HG03558 (cell line): Measurements from ENCODE around the gene DDX23.

Experiments used
- ATAC-seq: cut with Tn5 transposase; IDR thresholded peaks from one replicate; pipeline ENCODE4 v1.9.1; 2021; ENCODE audit warnings: moderate number of reproducible peaks; ENCODE audit not compliant: unreplicated experiment; ENCODE audit errors: extremely low read depth

Gene DDX23

DNA sequence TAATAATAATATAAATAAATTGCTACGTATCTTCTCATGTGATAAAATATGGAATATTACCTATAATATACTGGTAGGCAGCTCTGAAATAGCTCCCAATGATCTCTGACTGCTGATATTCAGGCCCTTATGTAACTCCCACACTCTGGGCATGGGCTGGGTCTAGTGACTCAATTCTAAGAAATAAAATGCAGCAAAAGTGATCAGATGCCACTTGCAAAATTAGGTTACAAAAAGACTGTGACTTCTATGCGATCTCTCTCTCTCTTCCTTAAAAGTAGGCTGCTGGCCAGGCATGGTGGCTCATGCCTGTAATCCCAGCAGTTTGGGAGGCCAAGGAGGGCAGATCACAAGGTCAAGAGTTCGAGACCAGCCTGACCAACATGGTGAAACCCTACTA is 44.0 kb downstream of the DDX23 start:
- no peak for ATAC-seq

DNA sequence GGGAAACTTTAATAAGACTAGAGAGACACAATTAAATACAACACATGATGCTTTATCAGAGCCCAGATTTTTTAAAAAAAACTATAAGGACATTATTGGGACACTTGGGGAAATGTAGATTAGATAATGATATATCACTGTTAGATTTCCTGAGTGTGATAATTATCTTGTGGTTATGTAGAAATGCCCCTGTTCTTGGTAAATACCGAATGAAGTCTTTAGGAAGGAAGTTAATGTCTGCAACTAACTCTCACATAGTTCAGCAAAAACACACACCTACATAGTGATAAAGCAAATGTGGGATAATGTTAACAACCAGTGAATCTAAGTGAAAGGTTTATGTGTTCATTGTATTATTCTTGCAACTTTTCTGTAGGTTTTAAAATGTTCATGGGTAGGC is 48.3 kb downstream of the DDX23 start:
- ATAC-seq = no peak

DNA sequence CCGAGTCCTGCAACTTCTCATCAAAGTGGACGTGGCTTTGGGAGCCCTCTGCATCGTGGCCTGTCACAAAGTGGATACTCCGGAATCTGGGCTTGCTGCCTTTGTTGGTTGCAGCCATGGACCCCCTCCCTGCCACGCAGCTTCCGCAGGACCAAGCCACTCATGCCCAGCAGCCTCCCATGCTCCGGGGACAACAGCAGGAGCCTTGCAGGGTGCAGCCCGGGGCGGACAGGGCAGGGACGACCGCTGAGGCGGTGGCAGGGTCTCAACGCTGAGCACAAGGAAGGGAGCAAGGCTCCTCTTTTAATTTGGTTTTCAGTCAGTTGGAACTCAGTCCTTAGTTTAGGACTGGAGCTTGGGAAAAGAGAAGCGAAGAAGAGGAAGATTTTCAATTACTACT is 51.0 kb downstream of the DDX23 start:
- ATAC-seq = no peak

DNA sequence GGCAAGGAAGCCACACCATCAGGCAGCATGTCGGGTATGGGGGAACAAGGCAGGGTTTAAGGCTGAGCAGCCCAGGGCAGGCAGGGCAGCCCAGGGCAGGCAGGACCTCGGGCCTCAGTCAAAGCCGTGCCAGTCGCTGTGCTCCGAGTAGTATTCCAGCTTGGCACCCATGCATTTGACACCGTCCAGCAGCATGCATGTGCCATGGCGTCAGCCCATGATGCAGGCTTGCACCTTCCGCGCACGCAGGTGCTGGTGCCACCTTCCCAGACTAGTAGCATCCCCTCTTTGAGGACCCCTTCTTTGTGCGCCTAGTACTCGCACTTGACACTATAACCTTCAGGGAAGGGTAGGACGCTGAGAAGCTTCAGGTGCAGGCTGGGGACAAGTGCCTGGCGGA is 51.5 kb downstream of the DDX23 start:
- ATAC-seq = no peak

DNA sequence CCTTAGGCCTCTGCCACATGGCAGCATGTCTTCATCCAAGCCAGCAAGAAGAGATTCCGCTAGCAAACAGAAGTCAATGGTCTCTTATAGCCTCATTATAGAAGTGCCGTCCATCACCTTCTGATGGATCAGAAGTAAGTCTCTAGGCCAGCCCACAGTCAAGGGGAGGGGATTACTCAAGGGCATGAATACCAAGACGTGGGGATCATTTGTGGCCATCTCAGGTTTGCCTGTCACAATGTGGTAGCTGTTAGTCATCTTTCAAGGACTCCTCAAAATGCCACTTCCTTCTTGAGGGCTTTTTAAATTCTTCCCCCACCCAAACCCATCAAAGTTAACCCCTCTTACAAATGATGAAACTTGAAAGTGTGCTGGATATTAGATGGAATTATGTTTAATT is 55.0 kb downstream of the DDX23 start:
- ATAC-seq = no peak

DNA sequence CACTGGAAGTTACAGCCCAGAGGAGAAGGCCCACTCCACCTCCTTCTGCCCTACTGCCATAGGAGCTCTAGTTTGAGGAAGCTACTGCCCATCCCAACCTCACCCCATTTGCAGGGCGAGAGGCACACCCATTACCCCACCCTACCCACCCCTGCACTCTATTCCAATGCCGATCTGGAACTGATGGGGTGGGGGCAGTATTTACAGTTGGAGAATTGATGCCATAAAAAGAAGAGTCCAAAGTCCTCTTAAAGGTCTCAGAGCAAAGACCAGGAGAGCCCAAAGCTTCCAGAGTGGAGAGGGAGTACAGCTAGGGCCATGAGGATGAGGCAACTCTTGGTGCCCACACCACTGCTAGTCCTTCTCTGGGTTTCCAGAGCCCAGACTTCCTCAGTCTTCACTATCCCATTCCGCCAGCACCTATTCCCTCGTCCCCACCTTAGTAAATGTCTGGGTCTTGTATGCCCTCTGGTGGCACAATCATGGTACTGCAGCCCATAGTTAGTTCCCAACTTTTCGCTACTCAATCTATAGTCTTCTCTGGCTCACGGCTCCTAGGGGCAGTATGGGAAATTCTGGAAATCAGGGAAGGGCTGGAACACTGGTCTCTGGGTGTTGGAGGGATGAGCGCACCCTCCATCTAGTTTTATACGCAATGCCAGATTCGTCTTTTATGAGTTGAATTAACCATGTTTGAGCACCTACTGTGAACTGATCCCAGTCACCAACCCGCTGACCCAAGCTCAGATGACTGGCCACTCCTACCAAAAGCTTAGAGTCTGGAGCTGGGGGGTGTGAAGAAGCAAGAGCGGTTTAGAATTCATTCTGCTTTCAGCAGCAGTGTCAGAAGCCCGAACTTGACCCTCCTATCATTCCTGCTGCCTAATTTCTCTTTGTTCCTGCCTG is 56.2 kb downstream of the DDX23 start:
- no peak for ATAC-seq

DNA sequence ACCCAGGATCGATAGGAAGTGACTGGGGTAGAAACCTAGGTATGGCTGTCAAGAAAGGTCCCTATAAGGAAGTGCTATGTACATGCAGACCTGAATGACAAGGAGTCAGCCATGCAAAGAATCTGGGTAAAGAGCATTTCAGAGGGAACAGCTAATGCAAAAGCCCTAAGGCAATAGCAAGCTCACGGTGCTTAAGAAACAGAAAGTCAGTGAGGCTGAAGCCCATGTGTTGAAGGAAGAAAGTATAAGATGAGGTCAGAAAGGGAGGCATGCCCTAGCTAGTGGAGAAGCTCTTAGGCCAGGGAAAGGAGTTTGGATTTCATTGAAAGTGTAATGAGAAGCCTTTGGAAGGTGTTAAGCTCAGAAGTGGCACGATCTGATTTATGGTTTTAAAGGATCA is 57.1 kb downstream of the DDX23 start:
- no peak for ATAC-seq

DNA sequence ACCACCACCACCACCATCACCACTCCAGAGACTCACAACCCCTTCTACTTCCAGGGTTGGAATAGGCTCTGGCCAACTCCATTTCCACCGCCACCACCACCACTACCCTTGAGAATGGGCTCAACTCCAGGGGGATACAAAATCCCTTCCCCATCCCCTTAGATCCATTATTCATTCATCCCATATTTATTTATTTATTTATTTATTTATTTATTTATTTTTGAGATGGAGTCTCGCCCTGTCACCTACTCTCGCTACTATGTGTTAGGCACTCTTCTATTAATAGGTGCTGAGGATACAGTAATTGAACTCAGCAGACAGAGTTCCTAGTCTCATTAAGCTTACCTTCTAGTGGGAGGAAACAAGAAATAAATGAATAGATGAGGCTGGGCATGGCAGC is 58.3 kb downstream of the DDX23 start:
- no peak for ATAC-seq

DNA sequence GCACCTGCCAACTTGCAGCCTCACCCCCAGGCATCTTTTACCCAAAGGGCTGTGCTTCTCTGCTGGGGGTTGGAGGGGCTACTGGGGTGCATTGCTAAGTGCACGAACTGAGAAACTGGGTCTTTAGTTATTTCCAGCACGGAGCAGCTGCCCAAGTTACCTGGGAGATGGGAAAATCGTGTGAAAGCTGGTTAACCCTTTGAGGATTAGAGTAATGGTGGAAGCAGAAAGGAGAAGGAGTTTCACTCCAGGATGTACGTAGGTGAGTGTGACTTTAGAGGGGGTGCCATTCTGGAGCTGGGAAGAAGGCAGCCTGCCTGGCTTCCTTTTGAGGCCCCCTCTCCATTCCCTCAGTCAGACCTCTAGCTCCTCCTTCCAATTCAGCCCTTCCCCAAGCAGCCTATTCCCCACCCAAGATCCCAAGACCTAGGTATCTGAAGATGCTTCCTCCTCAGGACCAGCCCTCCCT is 62.1 kb downstream of the DDX23 start:
- no peak for ATAC-seq

DNA sequence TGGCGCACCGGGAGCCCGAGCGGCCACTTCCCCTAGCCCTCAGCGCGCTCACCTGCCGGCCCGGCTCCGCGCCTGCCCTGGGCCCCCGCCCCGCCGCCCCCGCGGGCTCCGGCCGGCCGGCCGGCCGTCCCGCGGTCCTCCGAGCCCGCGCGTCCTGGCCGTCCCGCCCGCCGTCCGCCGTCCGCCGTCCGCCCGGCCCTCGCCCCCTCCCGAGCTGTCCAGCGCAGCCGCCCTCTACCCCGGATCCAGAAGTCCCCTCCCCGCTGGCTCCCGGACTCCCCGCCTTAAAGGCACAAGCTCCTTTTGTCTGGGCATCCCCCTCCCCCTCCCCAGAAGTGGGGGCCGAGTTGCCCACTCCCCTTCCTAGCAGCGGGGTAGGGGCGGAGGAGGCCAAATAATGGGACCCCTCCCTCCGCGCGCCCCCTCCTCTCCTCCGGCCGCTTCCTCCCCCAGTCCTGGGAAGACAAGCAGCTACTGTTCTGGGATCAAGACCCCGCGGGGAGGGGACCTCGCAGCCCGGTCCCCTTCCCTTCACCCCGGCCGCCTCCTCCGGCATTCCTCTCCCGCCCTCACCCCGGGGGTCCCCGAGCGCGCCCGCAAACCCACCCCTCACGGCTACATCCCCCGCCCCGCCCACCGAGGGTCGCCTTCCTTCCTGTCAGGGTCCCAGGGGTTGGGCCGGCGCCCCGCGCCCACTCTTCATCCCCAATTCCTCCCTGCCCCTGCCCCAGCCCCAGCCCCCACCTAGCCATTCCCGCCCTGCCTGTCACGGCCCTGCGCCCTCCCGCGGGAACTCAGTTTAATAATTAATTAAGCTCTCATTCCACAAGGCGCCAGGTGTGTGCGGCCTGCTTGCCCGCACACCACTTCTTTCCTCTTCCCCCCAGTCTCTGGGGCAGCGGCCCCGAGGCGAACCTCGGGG is 62.8 kb downstream of the DDX23 start, which contains the start of gene ADCY6:
TSS of gene ADCY6 (minus strand) at position 236 of the 922 bp plus-strand sequence. CDS start 5,655 bp downstream, outside the sequence.
- no peak for ATAC-seq

DNA sequence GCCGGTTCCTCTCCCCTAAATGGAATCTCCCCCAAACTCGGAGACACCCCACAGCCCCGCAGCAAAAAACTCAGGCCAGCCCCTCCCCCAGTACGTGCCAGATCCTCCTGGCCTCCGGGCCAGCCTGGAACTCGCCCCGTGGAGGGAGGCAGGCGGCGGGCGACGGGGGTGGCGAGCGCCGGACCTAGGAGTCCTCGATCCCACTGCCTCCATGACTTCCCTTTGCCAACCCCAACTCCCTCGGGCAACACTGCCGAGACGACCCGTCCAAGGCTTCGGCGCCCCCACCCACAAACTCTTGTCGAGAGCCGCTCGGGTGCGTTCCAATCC is 63.5 kb downstream of the DDX23 start:
- ATAC-seq = no peak

DNA sequence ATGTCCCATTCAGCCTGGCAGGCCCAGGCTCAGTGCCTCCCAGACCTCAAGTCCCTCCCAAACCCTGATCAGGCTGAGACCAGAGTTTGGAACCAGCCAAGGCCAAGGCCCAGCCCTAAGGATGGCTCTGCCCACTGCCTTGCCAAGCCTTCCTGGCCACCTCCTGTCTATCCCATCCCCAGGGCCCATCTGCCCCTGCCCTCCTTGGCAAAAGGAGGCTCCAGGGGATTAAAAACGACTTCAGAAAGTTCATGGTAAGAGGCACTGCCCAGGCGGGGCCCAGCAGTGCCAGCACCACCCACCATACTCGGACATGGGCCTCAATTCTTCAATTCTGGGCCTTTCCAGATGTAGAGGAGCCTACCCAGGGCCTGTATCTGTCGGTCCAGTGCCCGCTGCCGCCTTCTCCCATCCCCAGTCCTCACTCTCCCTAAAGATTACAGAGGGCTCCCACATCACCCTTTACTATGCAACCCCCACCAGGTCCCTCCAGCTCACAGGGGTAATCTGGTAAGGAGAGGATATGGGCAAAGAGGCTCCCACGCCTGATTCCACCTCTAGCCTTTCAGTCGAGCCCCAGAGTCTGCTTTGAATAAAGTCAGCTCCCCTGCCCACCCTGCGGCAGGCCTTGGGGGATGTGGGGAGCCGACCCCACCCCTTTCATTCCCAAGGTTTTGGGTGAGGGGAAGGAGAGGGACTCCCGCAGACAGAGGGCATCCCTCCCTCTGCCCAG is 64.0 kb downstream of the DDX23 start:
- no peak for ATAC-seq

DNA sequence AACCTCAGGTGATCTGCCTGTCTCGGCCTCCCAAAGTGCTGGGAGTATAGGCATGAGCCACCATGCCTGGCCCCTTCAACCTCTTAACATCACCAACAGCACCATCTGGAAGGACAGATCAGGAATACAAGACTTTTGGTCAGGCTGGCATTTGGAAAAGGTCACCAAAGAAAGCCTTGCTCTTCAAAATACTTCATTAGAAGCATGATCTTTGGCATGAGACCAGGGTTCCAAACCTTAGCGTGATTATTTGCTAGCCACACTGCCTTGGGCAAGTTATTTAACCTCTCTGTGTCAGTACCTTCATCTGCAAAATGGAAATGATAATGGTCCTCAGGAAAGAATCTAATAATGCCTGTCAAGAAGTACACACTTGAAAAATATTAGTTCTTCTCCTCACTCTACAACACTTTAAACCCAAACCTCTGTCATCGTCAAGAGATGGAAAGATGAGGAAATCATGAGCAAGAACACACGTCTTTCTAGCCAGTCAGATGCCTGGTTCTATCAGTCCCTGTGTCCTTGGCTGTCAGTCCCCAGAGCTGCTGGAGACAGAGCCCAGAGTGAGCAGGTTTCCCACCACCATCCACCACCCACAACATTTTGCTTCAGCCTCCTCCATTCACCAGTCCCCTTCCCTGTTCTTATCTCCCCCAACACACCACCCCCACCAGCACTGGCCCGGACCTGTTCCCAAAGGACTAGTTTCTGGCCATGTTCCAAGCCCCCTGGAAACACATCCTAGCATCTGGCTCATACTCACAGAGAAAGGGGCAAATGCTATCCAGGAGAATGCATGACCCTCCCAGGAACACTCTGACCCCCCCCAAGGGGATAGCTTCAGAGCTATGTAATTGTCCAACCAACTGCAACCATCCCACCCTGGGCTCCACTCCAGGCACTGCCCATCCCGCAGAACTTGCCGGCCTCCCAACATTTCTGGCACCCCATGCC is 65.1 kb downstream of the DDX23 start:
- no peak for ATAC-seq

DNA sequence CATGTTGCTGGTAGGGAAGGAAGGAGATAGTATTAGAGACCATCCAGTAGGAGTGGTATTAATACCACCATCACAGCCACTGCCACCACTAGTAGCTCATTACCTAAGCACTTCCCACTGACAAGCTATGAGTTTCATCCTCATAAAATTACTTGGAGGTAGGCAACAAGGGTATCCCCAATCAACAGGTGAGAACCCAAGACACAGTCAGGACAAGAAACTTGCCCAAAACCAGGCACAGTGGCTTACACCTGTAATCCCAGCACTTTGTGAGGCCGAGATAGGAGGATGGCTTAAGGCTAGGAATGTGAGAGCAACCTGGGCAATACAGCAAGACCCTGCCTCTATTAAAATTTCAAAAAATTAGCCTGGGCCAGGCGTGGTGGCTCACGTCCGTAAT is 68.5 kb downstream of the DDX23 start:
- no peak for ATAC-seq

DNA sequence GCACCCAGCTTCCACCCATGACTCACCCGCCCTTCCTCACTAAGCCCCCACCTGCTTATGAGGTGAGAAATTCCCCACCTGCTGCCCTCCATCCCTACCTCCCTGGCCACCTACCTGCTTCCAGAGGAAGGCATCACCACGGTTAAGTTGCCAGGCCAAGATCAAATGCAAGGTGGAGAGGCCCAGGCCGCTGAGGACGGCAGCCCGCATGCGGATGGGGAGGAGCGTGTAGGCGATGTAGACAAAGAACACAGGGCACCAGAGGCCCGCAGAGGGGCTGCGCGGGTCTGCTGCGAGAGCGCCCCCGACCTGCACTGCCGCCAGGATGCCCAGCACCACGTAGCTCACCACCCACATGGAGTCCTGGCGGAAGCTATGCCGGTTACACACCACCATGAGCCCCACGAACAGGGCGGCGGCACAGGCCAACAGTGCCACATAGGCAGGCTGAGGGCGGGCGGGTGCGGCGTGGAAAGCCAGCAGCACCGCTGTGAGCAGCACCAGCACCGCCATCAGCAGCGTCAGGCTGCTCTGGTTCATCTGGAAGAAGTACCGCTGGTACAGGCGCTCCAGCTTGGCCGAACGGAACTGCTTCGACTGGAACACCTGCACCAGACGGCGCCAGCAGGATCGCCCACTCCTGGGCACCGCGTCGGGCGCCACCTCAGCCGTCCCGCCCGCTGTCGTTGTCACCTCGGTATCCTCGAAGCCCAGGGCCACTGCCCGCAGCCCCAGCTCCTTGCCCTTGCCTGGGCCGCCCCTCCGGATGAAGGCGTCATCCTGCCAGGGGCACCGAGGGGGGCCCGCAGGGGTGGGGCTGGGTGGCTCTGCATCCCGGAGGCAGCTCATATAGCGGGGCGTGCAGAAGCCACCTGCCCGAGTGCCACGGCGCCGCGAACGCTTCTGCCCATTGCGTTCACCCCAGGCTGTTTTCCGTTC is 69.2 kb downstream of the DDX23 start:
- ATAC-seq = no peak

DNA sequence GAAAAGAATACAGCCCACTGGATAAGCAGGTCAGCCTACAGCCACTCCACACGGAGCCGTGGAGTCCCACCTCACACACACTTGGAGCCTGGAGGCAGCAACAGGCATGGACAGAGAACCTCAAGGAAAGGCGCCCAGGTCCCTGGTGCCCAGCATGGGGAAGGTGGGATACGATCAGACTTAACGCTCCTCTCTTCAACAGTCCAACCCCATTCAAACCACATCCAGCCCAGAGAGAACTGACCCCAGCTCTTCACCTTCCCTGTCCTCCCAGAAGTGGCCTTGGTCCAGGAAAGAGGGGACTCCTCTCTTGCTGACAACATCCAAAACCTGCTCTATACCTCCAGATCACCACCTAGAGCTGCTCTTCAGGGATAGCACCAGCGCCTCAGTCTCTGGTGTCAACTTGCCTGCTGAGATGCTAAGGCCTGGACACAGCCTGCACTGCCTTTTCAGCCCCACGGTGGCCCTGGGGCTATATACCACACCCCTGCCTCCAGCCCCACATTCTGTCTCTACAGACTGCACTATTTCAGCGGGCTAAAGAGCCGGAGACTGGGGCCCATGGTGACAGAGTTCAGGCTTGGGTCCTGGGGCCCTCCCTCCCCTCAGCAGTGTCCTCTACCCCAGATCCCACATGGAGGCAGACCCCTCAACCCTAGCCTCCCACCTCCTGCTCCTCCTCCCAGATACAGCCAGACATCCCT is 70.1 kb downstream of the DDX23 start:
- no peak for ATAC-seq

DNA sequence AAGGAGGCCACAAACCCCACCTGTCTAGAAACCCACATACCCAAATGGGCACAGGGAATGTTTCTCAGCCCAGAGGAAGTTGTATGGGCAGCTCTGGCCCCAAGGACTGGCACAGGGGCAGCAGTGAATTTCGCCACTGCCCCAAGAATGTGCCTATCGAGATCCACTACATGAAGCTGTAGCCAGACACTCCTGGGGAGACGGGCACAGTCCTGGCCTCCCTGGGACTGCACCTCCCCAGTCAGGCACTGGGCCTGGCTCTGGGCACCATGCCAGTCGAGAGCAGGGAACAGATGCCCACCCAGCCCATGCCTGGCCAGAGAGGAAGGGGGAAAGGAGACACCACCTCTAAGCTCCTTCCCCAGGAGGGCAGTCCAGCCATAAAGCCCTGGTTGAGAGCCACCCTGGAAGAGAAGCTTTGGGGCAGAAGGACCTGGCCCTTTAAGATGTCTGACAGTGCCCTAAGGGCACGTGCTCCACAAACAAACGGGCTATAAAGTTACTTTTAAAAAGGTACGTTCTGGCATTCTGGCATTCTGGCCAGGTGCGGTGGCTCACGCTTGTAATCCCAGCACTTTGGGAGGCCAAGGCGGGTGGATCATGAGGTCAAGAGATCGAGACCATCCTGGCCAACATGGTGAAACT is 71.5 kb downstream of the DDX23 start:
- no peak for ATAC-seq
